GM12891 (cell line): ENCODE results near the gene EDAR.

Source experiments
- POLR2AphosphoS5 ChIP-seq: IDR thresholded peaks from 2 replicates; pipeline ENCODE4 v1.6.1; 2011; ENCODE audit warnings: low read depth, low read length, control low read depth
- TAF1 ChIP-seq: IDR thresholded peaks from 2 replicates; pipeline ENCODE4 v1.6.1; 2011; ENCODE audit warnings: low read depth, low read length, control low read depth

DNA sequence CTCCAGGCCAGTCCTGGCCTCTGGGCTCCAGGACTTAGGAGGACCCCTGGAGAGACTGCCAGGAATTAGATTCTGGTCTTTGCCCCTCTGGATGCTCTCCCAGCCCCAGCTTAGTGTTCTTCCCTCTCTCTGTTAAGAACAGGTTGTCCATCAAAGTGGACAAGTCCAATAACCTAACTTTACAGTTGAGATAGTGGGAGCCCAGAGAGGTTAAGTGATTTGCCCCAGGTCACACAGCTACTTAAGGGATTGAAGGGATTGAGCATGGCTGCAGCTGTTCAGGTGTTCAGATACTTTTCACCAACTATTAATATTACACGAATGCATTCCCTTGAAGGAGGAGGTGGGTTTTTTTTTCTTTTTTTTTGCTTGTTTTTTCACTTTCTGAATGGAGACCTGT is 57.6 kb downstream of the EDAR start:
- TF ChIP-seq TAF1 = no peak
- no peak for TF ChIP-seq POLR2AphosphoS5
